ENCODE data around the gene CRTC3.
A peak's percentile ranks its signal among the peaks of the same experiment; 100 is the strongest.

CRTC3 gene

GRCh38 chr15:90675464-90675863 lies 145.7 kb downstream of the CRTC3 start:
- no peak overlapping the region for H3K4me3 ChIP-seq (ENCODE audit: low read length)

GRCh38 chr15:90677807-90678790 lies 148.4 kb downstream of the CRTC3 start:
- no peaks in the 10 kb centered on the region for H3K9me3 ChIP-seq (replicated peaks; ENCODE audit: low read length)
- no peak overlapping the region for H3K4me2 ChIP-seq (ENCODE audit: low read length)
- H3K9ac ChIP-seq (ENCODE audit: low read depth, low read length), result no peak overlapping the region
- no peak overlapping the region for H3K4me3 ChIP-seq (ENCODE audit: low read length)
- peaks cover 25% of the 10 kb centered on the region for H3K4me1 ChIP-seq (ENCODE audit: control insufficient read depth, insufficient read depth, low read length)
- no peaks in the 10 kb centered on the region for H3K36me3 ChIP-seq (ENCODE audit: insufficient read depth, low read length)
- no peaks in the 10 kb centered on the region for H3K27me3 ChIP-seq (ENCODE audit: control insufficient read depth, insufficient read depth, low read length)

More at GRCh38 chr15:90675464-90675863, 145.7 kb downstream of the CRTC3 start:
- Histone ChIP-seq H3K27me3 (ENCODE audit: control insufficient read depth, insufficient read depth, low read length) (no peaks in the 10 kb centered on the region), H3K36me3 (ENCODE audit: insufficient read depth, low read length) (no peaks in the 10 kb centered on the region), H3K9ac (ENCODE audit: low read depth, low read length) (no peak overlapping the region), H3K9me3 (replicated peaks; ENCODE audit: low read length) (no peaks in the 10 kb centered on the region), H3K4me2 (ENCODE audit: low read length) (no peak overlapping the region), H3K4me1 (ENCODE audit: control insufficient read depth, insufficient read depth, low read length) (peaks cover 11% of the 10 kb centered on the region)

GRCh38 chr15:90679959-90680358 lies 150.2 kb downstream of the CRTC3 start:
- no peaks in the 10 kb centered on the region for H3K36me3 ChIP-seq (ENCODE audit: insufficient read depth, low read length)
- H3K27me3 ChIP-seq (ENCODE audit: control insufficient read depth, insufficient read depth, low read length), result no peaks in the 10 kb centered on the region
- peak overlapping the region; percentile 60 for H3K4me2 ChIP-seq (ENCODE audit: low read length)
- H3K9me3 ChIP-seq (replicated peaks; ENCODE audit: low read length), result no peaks in the 10 kb centered on the region
- H3K4me3 ChIP-seq (ENCODE audit: low read length), result peak overlapping the region; percentile 19
- H3K4me1 ChIP-seq (ENCODE audit: control insufficient read depth, insufficient read depth, low read length), result peaks cover 25% of the 10 kb centered on the region
- peak overlapping the region; percentile 36 for H3K9ac ChIP-seq (ENCODE audit: low read depth, low read length)

DNA sequence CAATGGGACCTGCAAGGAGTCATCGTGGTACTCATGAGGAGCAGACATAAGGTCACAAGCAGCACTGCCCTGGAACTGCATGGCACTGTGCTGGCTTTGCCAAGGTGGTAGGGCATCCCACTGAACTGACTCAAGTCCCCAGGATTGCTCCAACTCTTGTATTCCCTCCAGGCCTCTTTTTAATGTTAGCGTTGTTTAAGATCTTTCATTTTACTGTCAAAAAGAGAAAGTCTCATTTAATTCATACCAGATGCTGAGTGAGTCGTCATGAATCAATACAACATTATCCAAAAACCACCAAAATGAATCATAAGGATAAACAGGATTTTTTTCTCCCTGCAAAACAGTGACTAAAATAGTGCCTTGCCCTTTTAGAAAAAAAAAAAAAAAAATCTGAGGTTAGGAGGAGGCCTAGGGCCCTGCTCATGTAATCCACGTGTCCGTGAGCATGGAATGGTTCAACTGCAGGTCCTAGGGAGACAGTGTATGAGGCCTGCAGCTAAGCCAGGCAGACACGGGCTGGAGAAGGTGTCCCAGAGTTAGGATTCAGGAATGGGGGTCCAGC lies 150.7 kb downstream of the CRTC3 start:
- H3K27me3 ChIP-seq (ENCODE audit: control insufficient read depth, insufficient read depth, low read length), result no peaks in the 10 kb centered on the region
- H3K9me3 ChIP-seq (replicated peaks; ENCODE audit: low read length), result no peaks in the 10 kb centered on the region
- peak overlapping the region; percentile 60 for H3K4me2 ChIP-seq (ENCODE audit: low read length)
- H3K4me3 ChIP-seq (ENCODE audit: low read length), result peak overlapping the region; percentile 19
- H3K4me1 ChIP-seq (ENCODE audit: control insufficient read depth, insufficient read depth, low read length), result peaks cover 25% of the 10 kb centered on the region
- no peaks in the 10 kb centered on the region for H3K36me3 ChIP-seq (ENCODE audit: insufficient read depth, low read length)
- H3K9ac ChIP-seq (ENCODE audit: low read depth, low read length), result peak overlapping the region; percentile 36

DNA sequence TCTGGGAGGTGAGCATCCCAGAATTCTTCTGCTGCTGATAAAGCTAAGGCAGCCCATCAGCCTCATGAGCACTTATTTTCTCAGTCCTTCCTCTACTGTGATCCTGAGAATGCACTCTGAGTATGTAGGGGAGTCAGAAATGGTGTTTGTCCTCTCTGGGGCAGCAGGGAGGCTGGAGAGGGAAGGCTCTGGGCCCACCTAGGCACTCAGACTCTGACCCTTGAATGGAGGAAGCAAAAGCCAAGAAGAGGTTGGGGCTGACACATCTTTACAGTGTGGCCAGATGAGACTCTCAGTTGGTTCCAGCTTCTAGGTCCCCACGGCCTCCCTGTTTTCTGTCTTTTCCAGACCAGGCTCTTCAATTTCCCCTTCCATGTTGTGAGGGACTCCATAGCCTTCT lies 151.3 kb downstream of the CRTC3 start:
- Histone ChIP-seq H3K4me2 (ENCODE audit: low read length) (no peak overlapping the region), H3K9me3 (replicated peaks; ENCODE audit: low read length) (no peaks in the 10 kb centered on the region), H3K9ac (ENCODE audit: low read depth, low read length) (no peak overlapping the region), H3K4me3 (ENCODE audit: low read length) (no peak overlapping the region), H3K4me1 (ENCODE audit: control insufficient read depth, insufficient read depth, low read length) (peaks cover 25% of the 10 kb centered on the region), H3K27me3 (ENCODE audit: control insufficient read depth, insufficient read depth, low read length) (no peaks in the 10 kb centered on the region), H3K36me3 (ENCODE audit: insufficient read depth, low read length) (no peaks in the 10 kb centered on the region)

DNA sequence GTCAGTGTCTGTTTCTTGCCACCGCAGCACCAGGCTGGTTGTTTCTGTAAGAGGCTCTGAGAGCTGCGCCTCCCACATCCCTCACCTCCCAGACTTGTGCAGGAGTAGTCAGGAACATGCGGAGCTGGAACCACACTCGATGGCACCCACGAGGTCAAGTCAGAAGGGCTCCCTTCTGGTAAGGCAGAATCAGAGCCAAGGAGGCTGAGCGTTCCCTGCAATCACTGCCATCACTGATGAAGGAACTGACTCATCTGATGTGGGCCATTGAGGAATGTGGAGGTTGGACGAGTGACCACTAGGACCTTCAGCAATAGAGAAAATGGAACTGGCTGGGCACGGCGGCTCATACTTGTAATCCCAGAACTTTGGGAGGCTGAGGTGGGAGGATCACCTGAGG lies 151.8 kb downstream of the CRTC3 start:
- H3K27me3 ChIP-seq (ENCODE audit: control insufficient read depth, insufficient read depth, low read length), result no peaks in the 10 kb centered on the region
- no peak overlapping the region for H3K9ac ChIP-seq (ENCODE audit: low read depth, low read length)
- H3K9me3 ChIP-seq (replicated peaks; ENCODE audit: low read length), result no peaks in the 10 kb centered on the region
- H3K4me1 ChIP-seq (ENCODE audit: control insufficient read depth, insufficient read depth, low read length), result peaks cover 25% of the 10 kb centered on the region
- H3K4me3 ChIP-seq (ENCODE audit: low read length), result no peak overlapping the region
- no peak overlapping the region for H3K4me2 ChIP-seq (ENCODE audit: low read length)
- H3K36me3 ChIP-seq (ENCODE audit: insufficient read depth, low read length), result no peaks in the 10 kb centered on the region

DNA sequence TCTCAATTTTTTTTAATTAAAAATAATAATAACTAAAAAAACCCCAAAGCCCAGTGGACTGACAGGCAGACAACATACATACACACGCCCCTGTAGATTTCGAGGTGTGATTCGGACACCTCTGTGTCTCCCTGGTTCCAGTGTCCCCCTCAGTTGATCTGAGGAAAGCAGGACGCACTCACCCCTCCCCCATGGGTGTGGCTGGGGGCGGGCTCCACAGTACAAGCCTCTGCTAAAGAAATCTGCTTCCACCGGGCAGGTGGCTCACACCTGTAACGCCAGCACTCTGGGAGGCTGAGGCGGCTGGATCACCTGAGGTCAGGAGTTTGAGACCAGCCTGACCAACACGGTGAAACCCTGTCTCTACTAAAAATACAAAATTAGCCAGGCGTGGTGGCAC lies 153.6 kb downstream of the CRTC3 start:
- Histone ChIP-seq H3K27me3 (ENCODE audit: control insufficient read depth, insufficient read depth, low read length) (no peaks in the 10 kb centered on the region), H3K4me3 (ENCODE audit: low read length) (no peak overlapping the region), H3K9ac (ENCODE audit: low read depth, low read length) (no peak overlapping the region), H3K9me3 (replicated peaks; ENCODE audit: low read length) (no peaks in the 10 kb centered on the region), H3K36me3 (ENCODE audit: insufficient read depth, low read length) (no peaks in the 10 kb centered on the region), H3K4me2 (ENCODE audit: low read length) (no peak overlapping the region), H3K4me1 (ENCODE audit: control insufficient read depth, insufficient read depth, low read length) (peaks cover 22% of the 10 kb centered on the region)

DNA sequence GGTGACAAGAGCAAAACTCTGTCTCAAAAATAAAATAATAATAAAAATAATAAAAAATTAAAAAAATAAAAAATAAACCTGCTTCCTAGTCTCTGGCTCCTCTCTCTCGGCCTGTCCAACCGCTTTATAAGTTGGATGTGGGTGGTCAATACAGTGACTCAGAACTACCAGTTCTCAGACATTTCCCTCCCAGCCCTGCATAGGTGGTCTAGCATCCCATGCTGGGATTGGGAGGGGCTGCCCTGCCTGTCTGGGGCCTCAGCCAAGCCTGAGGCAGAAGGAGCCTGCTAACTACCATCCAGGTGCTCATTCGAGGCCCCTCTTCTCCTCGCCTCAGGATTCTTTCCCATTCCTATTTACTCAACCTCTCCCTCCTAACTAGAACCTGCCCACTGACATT lies 154.2 kb downstream of the CRTC3 start:
- Histone ChIP-seq H3K9me3 (replicated peaks; ENCODE audit: low read length) (no peaks in the 10 kb centered on the region), H3K4me3 (ENCODE audit: low read length) (no peak overlapping the region), H3K36me3 (ENCODE audit: insufficient read depth, low read length) (no peaks in the 10 kb centered on the region), H3K4me1 (ENCODE audit: control insufficient read depth, insufficient read depth, low read length) (peaks cover 22% of the 10 kb centered on the region), H3K9ac (ENCODE audit: low read depth, low read length) (no peak overlapping the region), H3K4me2 (ENCODE audit: low read length) (no peak overlapping the region), H3K27me3 (ENCODE audit: control insufficient read depth, insufficient read depth, low read length) (no peaks in the 10 kb centered on the region)

- no peaks in the 10 kb centered on the region for H3K36me3 ChIP-seq (ENCODE audit: insufficient read depth, low read length)
- H3K9me3 ChIP-seq (replicated peaks; ENCODE audit: low read length), result no peaks in the 10 kb centered on the region
- no peaks in the 10 kb centered on the region for H3K27me3 ChIP-seq (ENCODE audit: control insufficient read depth, insufficient read depth, low read length)
- H3K4me1 ChIP-seq (ENCODE audit: control insufficient read depth, insufficient read depth, low read length), result peaks cover 22% of the 10 kb centered on the region
- no peak overlapping the region for H3K4me2 ChIP-seq (ENCODE audit: low read length)
- no peak overlapping the region for H3K9ac ChIP-seq (ENCODE audit: low read depth, low read length)
- no peak overlapping the region for H3K4me3 ChIP-seq (ENCODE audit: low read length)
Observed at GRCh38 chr15:90684281-90684680, 154.6 kb downstream of the CRTC3 start.

GRCh38 chr15:90685591-90686434 lies 156.1 kb downstream of the CRTC3 start:
- no peaks in the 10 kb centered on the region for H3K9me3 ChIP-seq (replicated peaks; ENCODE audit: low read length)
- no peak overlapping the region for H3K4me2 ChIP-seq (ENCODE audit: low read length)
- no peaks in the 10 kb centered on the region for H3K36me3 ChIP-seq (ENCODE audit: insufficient read depth, low read length)
- H3K4me1 ChIP-seq (ENCODE audit: control insufficient read depth, insufficient read depth, low read length), result peaks cover 13% of the 10 kb centered on the region
- no peak overlapping the region for H3K4me3 ChIP-seq (ENCODE audit: low read length)
- H3K9ac ChIP-seq (ENCODE audit: low read depth, low read length), result no peak overlapping the region
- no peaks in the 10 kb centered on the region for H3K27me3 ChIP-seq (ENCODE audit: control insufficient read depth, insufficient read depth, low read length)
